OCI-LY7 (cell line): ENCODE measurements around the gene MAST1. TPM values are rescaled to one million over a fixed set of nuclear protein-coding genes. Genes with fewer than 3 reads are reported as not detected.
"Not testable (repeated sequence)": the region's sequence is repeated elsewhere in the genome, so short reads cannot be mapped to it uniquely, and the experiment has no call there.

Source experiments
- BruUV-seq: library from RNA; stranded (reverse); fragments of 400-500 nt; replicated peaks from 2 replicates; lab custom pipeline; 2021; lab: Mats Ljungman, UMichigan
- CTCF ChIA-PET: fragments of 300-600 bp; sonication (Branson Sonifier 250); formaldehyde crosslinking; loops from one replicate; lab custom pipeline; 2022; ENCODE audit warnings: antibody characterized with exemption; ENCODE audit not compliant: unreplicated experiment; lab: Charles Lee
- POLR2A ChIA-PET: fragments of 300-600 bp; sonication (Branson Sonifier 250); formaldehyde crosslinking; loops from one replicate; lab custom pipeline; 2022; ENCODE audit warnings: antibody characterized with exemption; lab: Charles Lee
- DNase-seq: peaks from one replicate; pipeline ENCODE4 v3.0.0-alpha.2; 2015; ENCODE audit warnings: low spot score
- H2AFZ ChIP-seq: fragments of 200-600 bp; sonication (generic), shearing (Covaris generic); 2 replicates; pipeline ENCODE4 v1.6.1; 2014; ENCODE audit warnings: mild to moderate bottlenecking, antibody characterized with exemption, low read length, moderate library complexity
- H3K27ac ChIP-seq: fragments of 200-600 bp; sonication (generic); 2 replicates; pipeline ENCODE4 v1.5.1; 2014; ENCODE audit warnings: mixed run types, low read depth, mild to moderate bottlenecking, moderate library complexity, low read length, inconsistent platforms; ENCODE audit not compliant: poor library complexity, severe bottlenecking
- H3K36me3 ChIP-seq: fragments of 200-600 bp; sonication (generic); 2 replicates; pipeline ENCODE4 v1.6.1; 2014; ENCODE audit warnings: mild to moderate bottlenecking, antibody characterized with exemption, low read length, moderate library complexity, mixed read lengths; ENCODE audit not compliant: insufficient read depth
- H3K4me1 ChIP-seq: fragments of 200-600 bp; sonication (generic); 2 replicates; pipeline ENCODE4 v1.5.1; 2014; ENCODE audit warnings: mild to moderate bottlenecking, low read length; ENCODE audit not compliant: insufficient read depth, poor library complexity, severe bottlenecking
- H3K4me2 ChIP-seq: fragments of 200-600 bp; sonication (generic); 2 replicates; pipeline ENCODE4 v1.6.1; 2014; ENCODE audit warnings: mild to moderate bottlenecking, low read length
- H3K4me3 ChIP-seq: fragments of 200-600 bp; sonication (generic); 2 replicates; pipeline ENCODE4 v1.5.1; 2014; ENCODE audit warnings: mild to moderate bottlenecking, low read depth, low read length; ENCODE audit not compliant: poor library complexity, severe bottlenecking
- H3K79me2 ChIP-seq: fragments of 200-600 bp; sonication (generic); 2 replicates; pipeline ENCODE4 v1.6.1; 2016; ENCODE audit warnings: low read depth, mild to moderate bottlenecking, low read length, moderate library complexity, mixed read lengths; ENCODE audit not compliant: insufficient read depth
- H3K9me2 ChIP-seq: fragments of 200-600 bp; sonication (generic); 2 replicates; pipeline ENCODE4 v1.6.1; 2016; ENCODE audit warnings: mild to moderate bottlenecking, low read length, mixed read lengths; ENCODE audit not compliant: insufficient read depth
- H3K9me3 ChIP-seq: fragments of 200-600 bp; sonication (generic); 2 replicates; pipeline ENCODE4 v1.6.1; 2014; ENCODE audit warnings: mild to moderate bottlenecking, mixed run types, low read length, mixed read lengths
- H4K20me1 ChIP-seq: fragments of 200-600 bp; sonication (generic); 2 replicates; pipeline ENCODE4 v1.6.1; 2014; ENCODE audit warnings: mild to moderate bottlenecking, antibody characterized with exemption, low read length, moderate library complexity, mixed read lengths; ENCODE audit not compliant: insufficient read depth
- EZH2phosphoT487 ChIP-seq: fragments of 200-600 bp; sonication (generic); IDR thresholded peaks from 2 replicates; pipeline ENCODE4 v1.6.1; 2018; ENCODE audit warnings: low read depth, borderline replicate concordance, mild to moderate bottlenecking, mixed run types, antibody characterized with exemption, low read length, moderate library complexity, mixed read lengths
- intact Hi-C: fragments of 100-400 bp; cut with micrococcal nuclease; formaldehyde crosslinking; loops from one replicate; pipeline ENCODE4 v1.10.0; 2022; ENCODE audit not compliant: unreplicated experiment
- total RNA-seq, 2 experiments: library from RNA; depleted of rRNA in 1 of 2; stranded (reverse); fragments of >200 nt in 1 of 2; shearing (Covaris generic) in 1 of 2; gene quantifications; 2 replicates each; pipeline ENCODE4 v1.2.3, GENCODE V29; 2014 to 2022
- TF ChIP-seq, protein P1 (sequence below): fragments of 200-600 bp; sonication (generic); conservative IDR thresholded peaks from 2 replicates; pipeline ENCODE4 v1.5.1; 2014; ENCODE audit warnings: mild to moderate bottlenecking, antibody characterized with exemption, low read length, moderate library complexity, mixed read lengths

Gene MAST1
- total RNA-seq, 2 experiments from 2014 or later: 9.1 to 21.1 TPM

DNA sequence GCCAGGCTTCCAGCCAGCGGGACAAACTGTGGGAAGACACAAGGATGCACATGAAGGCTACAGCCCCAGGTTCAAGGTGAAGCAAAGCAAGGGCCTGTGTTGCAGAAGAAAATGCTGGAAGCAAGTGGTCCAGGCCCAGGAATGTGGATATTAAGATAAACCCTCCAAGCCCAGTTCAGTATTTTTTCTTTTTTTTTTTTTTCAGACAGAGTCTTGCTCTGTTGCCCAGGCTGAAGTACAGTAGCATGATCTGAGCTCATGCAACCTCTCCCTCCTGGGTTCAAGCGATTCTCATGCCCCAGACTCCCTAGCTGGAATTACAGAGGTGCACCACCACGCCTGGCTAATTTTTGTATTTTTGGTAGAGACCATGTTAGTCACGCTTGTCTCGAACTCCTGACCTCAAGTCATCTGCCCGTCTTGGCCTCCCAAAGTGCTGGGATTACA, 41.2 kb upstream of the MAST1 start:
- Histone ChIP-seq H3K4me1 (peaks cover 28% of the 10 kb centered on the region), H3K4me3 (no peak overlapping the region), H3K79me2 (peaks cover 20% of the 10 kb centered on the region), H3K4me2 (no peak overlapping the region), H4K20me1 (no peaks in the 10 kb centered on the region; the same call in 1 of the 2 replicates), H2AFZ (no peak overlapping the region), H3K36me3 (peaks cover 19% of the 10 kb centered on the region; the same call in 1 of the 2 replicates), H3K9me3 (no peaks in the 10 kb centered on the region), H3K27ac (no peak overlapping the region), H3K9me2 (no peaks in the 10 kb centered on the region)
- no peak for DNase-seq
- POLR2A ChIA-PET: interaction anchor here (0.9 kb wide), 1 partner anchor 9 kb away, joined by 4 read pairs; no protein-coding TSS in a partner anchor
- TF ChIP-seq EZH2phosphoT487: no peak
- TF ChIP-seq, protein P1, sequence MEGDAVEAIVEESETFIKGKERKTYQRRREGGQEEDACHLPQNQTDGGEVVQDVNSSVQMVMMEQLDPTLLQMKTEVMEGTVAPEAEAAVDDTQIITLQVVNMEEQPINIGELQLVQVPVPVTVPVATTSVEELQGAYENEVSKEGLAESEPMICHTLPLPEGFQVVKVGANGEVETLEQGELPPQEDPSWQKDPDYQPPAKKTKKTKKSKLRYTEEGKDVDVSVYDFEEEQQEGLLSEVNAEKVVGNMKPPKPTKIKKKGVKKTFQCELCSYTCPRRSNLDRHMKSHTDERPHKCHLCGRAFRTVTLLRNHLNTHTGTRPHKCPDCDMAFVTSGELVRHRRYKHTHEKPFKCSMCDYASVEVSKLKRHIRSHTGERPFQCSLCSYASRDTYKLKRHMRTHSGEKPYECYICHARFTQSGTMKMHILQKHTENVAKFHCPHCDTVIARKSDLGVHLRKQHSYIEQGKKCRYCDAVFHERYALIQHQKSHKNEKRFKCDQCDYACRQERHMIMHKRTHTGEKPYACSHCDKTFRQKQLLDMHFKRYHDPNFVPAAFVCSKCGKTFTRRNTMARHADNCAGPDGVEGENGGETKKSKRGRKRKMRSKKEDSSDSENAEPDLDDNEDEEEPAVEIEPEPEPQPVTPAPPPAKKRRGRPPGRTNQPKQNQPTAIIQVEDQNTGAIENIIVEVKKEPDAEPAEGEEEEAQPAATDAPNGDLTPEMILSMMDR: no peak
- CTCF ChIA-PET: interaction anchor here (1.3 kb wide), 1 partner anchor 30 kb away, joined by 4 read pairs; no protein-coding TSS in a partner anchor
- intact Hi-C loops: loop anchor here (2.0 kb wide), 1 partner anchor 120 kb away; no protein-coding TSS in a partner anchor
- no TSS peak for BruUV-seq

DNA sequence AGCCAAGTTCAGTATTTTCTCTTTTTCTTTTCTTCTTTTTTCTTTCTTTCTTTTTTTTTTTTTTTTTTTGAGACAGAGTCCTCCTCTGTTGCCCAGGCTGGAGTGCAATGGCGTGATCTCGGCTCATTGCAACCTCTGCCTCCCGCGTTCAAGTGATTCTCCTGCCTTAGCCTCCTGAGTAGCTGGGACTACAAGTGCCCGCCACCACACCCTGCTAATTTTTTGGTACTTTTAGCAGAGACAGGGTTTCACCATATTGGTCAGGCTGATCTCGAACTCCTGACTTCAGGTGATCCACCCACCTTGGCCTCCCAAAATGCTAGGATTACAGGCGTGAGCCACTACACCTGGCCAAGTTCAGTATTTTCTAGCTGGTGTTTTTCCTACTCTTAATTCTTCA, 40.7 kb upstream of the MAST1 start:
- H3K4me2 ChIP-seq, DNase-seq, H4K20me1 ChIP-seq, H3K27ac ChIP-seq, H3K4me3 ChIP-seq, H3K9me3 ChIP-seq, BruUV-seq, H2AFZ ChIP-seq, H3K9me2 ChIP-seq, CTCF ChIA-PET: not testable (repeated sequence)
- intact Hi-C loops: loop anchor here (2.0 kb wide), 1 partner anchor 121 kb away; no protein-coding TSS in a partner anchor
- Histone ChIP-seq H3K4me1 (peaks cover 33% of the 10 kb centered on the region), H3K79me2 (peaks cover 18% of the 10 kb centered on the region), H3K36me3 (peaks cover 19% of the 10 kb centered on the region; the same call in 1 of the 2 replicates)
- POLR2A ChIA-PET: interaction anchor here (0.9 kb wide), 1 partner anchor 8 kb away, joined by 4 read pairs; no protein-coding TSS in a partner anchor

DNA sequence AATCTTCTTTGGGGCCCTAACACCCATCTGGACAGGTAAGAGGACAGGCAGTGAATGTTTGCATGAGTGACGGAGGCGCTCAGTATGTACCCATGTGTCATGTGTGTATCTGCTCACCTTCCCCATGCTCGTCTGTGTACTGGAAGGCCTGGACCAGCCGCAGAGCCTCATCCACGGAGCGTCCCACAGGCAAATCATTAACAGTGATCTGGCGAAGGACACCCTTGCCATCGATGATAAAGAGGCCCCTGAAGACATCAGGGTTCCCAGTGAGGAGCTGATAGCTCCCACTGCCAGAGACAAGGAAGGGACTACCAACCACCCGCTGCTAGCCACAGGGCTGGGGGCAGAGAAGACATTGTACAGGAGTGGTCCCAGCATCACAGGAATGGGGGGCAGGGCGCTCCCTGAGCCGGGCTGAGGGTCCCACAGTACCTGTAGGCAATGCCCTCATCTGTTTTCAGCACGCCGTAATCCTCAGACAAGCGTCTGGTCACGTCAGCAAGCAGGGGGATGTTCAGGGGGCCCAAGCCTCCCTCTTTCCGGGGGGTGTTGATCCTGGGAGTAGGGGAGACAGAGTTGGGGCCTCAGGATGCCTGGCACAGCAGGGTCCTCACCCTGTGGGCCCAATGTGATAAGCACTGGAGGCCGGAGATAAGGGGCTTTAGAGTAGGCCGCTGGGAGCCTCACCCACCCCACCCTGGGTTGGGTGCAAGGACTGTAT, 38.4 kb upstream of the MAST1 start:
- peaks cover 12% of the 10 kb centered on the region; the same call in 1 of the 2 replicates for H3K79me2 ChIP-seq
- peak overlapping the region; percentile 92 for H3K4me2 ChIP-seq
- peak overlapping the region; percentile 95 for H3K4me3 ChIP-seq
- no peak for DNase-seq
- ChIA-PET POLR2A (interaction anchor here (1.2 kb wide), 1 partner anchor 8 kb away, joined by 4 read pairs; the partner anchor contains the start of gene JUNB), CTCF (interaction anchor here (0.6 to 1.3 kb wide), 2 partner anchors 10 to 22 kb away, joined by 3 to 4 read pairs; no protein-coding TSS in a partner anchor)
- intact Hi-C loops: no loop called here
- BruUV-seq: no TSS peak
- H3K27ac ChIP-seq: no peak overlapping the region
- TF ChIP-seq, protein P1: no peak
- no peak for TF ChIP-seq EZH2phosphoT487
- no peak overlapping the region for H2AFZ ChIP-seq
- H3K9me2 ChIP-seq: no peaks in the 10 kb centered on the region
- peaks cover 26% of the 10 kb centered on the region for H3K4me1 ChIP-seq
- H3K36me3 ChIP-seq: peaks cover 19% of the 10 kb centered on the region; the same call in 1 of the 2 replicates
- no peaks in the 10 kb centered on the region; the same call in 1 of the 2 replicates for H4K20me1 ChIP-seq
- H3K9me3 ChIP-seq: no peaks in the 10 kb centered on the region
